Activated B cell treated with CpG ODN at 0.5 μM for 24 hours (primary cell): Measurements from ENCODE around the gene CXCL17. TPM values are rescaled to one million over a fixed set of nuclear protein-coding genes. Genes with fewer than 3 reads are reported as not detected.

ENCODE experiments used
- ATAC-seq: fragments of 200-7000 bp; cut with Tn5 transposase; one replicate; pipeline ENCODE4 v1.10.0; 2021; ENCODE audit warnings: low read depth, mild to moderate bottlenecking, moderate library complexity
- CTCF ChIA-PET: fragments of 350-600 bp; sonication (Branson Sonifier 250); formaldehyde crosslinking; loops from one replicate; lab custom pipeline; 2021; ENCODE audit warnings: antibody characterized with exemption; lab: Charles Lee
- POLR2A ChIA-PET: fragments of 350-600 bp; sonication (Branson Sonifier 250); formaldehyde crosslinking; loops from one replicate; lab custom pipeline; 2021; ENCODE audit warnings: antibody characterized with exemption; lab: Charles Lee
- DNase-seq: peaks from one replicate; pipeline ENCODE4 v3.0.0; 2022
- H3K27ac Mint-ChIP-seq: one replicate; pipeline ENCODE4 v1.8.0; 2020; ENCODE audit warnings: mixed read lengths
- H3K27me3 Mint-ChIP-seq: one replicate; pipeline ENCODE4 v1.8.0; 2021; ENCODE audit warnings: mixed read lengths
- H3K36me3 Mint-ChIP-seq: one replicate; pipeline ENCODE4 v1.8.0; 2021; ENCODE audit warnings: low read depth, mixed read lengths
- H3K4me1 Mint-ChIP-seq: one replicate; pipeline ENCODE4 v1.8.0; 2021; ENCODE audit warnings: mixed read lengths
- H3K4me3 Mint-ChIP-seq: one replicate; pipeline ENCODE4 v1.8.0; 2020; ENCODE audit warnings: mild to moderate bottlenecking, mixed read lengths
- H3K9me3 Mint-ChIP-seq: one replicate; pipeline ENCODE4 v1.8.0; 2020; ENCODE audit warnings: mixed read lengths
- intact Hi-C: fragments of 100-400 bp; cut with micrococcal nuclease; formaldehyde crosslinking; loops from one replicate; pipeline ENCODE4 v1.15.1; 2024
- total RNA-seq: library from RNA; stranded (reverse); gene quantifications from 2 replicates; pipeline ENCODE4 v1.2.3, GENCODE V29; 2022
- TF ChIP-seq, protein P1 (sequence below): fragments of 200-600 bp; IDR thresholded peaks from one replicate; pipeline ENCODE4 v1.8.0; 2022; ENCODE audit warnings: antibody characterized with exemption, mild to moderate bottlenecking

The CXCL17 gene
- total RNA-seq, 1 donor from 2014 or later, result not detected

- Mint-ChIP-seq H3K36me3 (peaks cover 28% of the 10 kb centered on the region), H3K4me1 (peaks cover 37% of the 10 kb centered on the region), H3K4me3 (peak overlapping the region; percentile 80), H3K27ac (no peak overlapping the region), H3K27me3 (no peaks in the 10 kb centered on the region), H3K9me3 (no peaks in the 10 kb centered on the region)
- DNase-seq, result no peak
- ChIA-PET POLR2A (interaction anchor here (0.6 to 2.1 kb wide), 5 partner anchors 21 to 258 kb away, joined by 3 to 8 read pairs (median 6); no protein-coding TSS in a partner anchor), CTCF (interaction anchor here (0.6 kb wide), 1 partner anchor 300 kb away, joined by 3 read pairs; no protein-coding TSS in a partner anchor)
- TF ChIP-seq, protein P1, sequence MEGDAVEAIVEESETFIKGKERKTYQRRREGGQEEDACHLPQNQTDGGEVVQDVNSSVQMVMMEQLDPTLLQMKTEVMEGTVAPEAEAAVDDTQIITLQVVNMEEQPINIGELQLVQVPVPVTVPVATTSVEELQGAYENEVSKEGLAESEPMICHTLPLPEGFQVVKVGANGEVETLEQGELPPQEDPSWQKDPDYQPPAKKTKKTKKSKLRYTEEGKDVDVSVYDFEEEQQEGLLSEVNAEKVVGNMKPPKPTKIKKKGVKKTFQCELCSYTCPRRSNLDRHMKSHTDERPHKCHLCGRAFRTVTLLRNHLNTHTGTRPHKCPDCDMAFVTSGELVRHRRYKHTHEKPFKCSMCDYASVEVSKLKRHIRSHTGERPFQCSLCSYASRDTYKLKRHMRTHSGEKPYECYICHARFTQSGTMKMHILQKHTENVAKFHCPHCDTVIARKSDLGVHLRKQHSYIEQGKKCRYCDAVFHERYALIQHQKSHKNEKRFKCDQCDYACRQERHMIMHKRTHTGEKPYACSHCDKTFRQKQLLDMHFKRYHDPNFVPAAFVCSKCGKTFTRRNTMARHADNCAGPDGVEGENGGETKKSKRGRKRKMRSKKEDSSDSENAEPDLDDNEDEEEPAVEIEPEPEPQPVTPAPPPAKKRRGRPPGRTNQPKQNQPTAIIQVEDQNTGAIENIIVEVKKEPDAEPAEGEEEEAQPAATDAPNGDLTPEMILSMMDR, result no peak
- no peak for ATAC-seq
- intact Hi-C loops, result no loop called here
Observed at GRCh38 chr19:42402376-42403116, 40.2 kb downstream of the CXCL17 start.

DNA sequence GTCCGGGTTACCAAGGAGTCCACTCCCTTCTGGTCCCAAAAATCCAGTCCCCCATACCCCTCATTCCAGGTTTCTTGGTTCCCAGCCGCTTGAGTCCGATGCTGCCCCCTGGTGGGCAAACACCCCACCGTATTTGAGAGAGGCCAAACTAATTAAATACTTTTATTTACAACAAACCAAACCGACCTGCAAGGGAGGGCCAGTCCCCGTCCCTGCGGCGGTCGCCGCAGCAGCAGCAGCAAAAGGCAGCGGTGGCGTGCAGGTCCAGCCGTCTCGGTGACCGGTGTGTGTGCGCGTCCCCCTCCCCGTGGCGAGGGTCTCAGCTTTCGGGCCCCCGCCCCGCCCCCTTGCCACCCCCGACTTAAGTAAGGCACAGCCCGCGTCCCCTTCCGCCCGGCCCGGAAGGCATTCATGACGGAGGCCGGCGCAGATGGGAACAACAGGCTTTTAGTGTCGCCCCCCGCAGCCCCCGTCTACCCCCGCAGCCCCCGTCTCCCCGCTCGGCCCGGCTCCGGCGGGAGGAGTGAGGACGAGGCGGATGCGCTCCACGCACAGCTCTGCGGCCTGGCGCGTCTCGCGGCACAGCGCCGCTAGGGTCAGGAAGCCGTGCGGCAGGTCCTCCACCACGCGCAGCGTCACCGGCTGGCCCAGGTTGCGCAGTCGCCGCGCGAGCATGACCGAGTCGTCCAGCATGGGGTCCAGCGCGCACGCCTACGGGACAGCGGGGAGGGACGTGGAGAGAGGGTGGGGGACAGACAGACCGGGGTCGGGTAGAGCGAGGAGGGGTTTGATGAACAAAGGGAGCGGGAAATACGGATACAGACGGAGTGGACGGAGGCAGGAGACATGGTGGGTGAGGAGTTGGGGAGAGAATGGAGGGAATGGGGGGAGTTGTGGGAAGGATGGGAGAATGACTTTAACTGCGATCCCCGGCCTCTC, 41.1 kb downstream of the CXCL17 start:
- H3K4me3 Mint-ChIP-seq, result peak overlapping the region; percentile 80
- peaks cover 46% of the 10 kb centered on the region for H3K4me1 Mint-ChIP-seq
- DNase-seq (peak; percentile 74), ATAC-seq (peak; percentile 49)
- peak overlapping the region; percentile 72 for H3K27ac Mint-ChIP-seq
- no peaks in the 10 kb centered on the region for H3K27me3 Mint-ChIP-seq
- ChIA-PET POLR2A (interaction anchor here (0.5 to 2.1 kb wide), 10 partner anchors 22 to 530 kb away, joined by 3 to 8 read pairs (median 5); no protein-coding TSS in a partner anchor), CTCF (interaction anchor here (0.6 to 2.1 kb wide), 6 partner anchors 11 to 299 kb away, joined by 3 to 6 read pairs (median 3); no protein-coding TSS in a partner anchor)
- TF ChIP-seq, protein P1, result no peak
- peaks cover 18% of the 10 kb centered on the region for H3K36me3 Mint-ChIP-seq
- intact Hi-C loops, result loop anchor here (1.0 kb wide), 5 partner anchors 14 to 268 kb away; partner anchors contain the start of gene MEGF8
- H3K9me3 Mint-ChIP-seq, result no peaks in the 10 kb centered on the region

- no peaks in the 10 kb centered on the region for H3K9me3 Mint-ChIP-seq
- ATAC-seq (no peak), DNase-seq (no peak)
- no peaks in the 10 kb centered on the region for H3K27me3 Mint-ChIP-seq
- H3K36me3 Mint-ChIP-seq, result peaks cover 9% of the 10 kb centered on the region
- ChIA-PET CTCF (interaction anchor here (0.8 to 2.1 kb wide), 8 partner anchors 12 to 319 kb away, joined by 3 to 6 read pairs (median 3); no protein-coding TSS in a partner anchor), POLR2A (interaction anchor here (0.6 to 2.1 kb wide), 3 partner anchors 35 to 310 kb away, joined by 3 to 6 read pairs (median 5); partner anchors contain the start of gene GSK3A)
- H3K27ac Mint-ChIP-seq, result no peak overlapping the region
- H3K4me1 Mint-ChIP-seq, result peaks cover 54% of the 10 kb centered on the region
- TF ChIP-seq, protein P1, result no peak
- intact Hi-C loops, result no loop called here
- peak overlapping the region; percentile 61 for H3K4me3 Mint-ChIP-seq
Observed at GRCh38 chr19:42400404-42400803, 42.3 kb downstream of the CXCL17 start.

DNA sequence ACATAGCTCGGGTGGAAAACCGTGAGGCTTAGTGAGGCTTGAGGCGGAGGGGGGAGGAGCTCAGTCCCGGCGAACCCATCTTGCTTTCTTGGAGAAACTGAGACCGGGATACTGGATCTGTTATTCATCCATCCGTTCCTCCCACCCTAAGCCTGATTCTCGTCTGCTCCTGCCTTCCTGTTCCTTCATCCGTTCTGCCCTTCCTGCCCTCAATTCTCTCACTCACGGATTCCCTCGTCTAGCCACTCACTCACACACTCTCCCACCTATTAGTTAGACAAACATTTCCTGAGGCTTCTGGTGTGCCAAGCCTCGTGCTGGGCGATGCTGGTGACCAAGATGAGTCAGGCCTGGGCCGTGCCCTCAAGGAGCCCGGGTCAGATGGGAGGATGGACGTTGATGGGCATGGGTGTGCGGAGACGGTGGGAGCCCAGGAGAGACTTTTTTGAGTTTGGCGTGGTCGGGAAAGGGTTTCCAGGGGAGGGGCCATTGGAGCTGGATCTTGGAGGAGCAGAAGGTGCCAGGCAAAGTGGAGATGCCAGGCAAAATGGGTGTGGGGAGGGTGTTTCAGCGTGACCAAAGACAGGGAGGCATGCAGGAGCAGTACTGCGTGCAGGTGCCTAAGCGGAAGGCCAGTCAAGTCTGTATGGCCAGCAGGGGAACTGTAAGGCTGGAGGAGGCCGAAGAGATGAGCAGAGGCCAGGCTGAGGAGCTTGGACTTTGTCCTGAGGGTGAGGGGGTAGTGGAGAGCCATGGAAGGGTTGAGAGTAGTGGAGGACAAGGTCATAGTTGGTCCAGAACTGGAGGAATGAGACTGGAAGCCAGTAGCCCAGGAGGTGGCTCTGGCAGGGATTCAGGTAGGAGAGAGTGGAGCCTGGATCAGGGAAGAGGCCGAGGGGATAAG, 45.2 kb downstream of the CXCL17 start:
- POLR2A ChIA-PET, result interaction anchor here (0.9 to 2.4 kb wide), 15 partner anchors 9 to 1620 kb away, joined by 3 to 26 read pairs (median 4); partner anchors contain the start of genes RAB4B and ZNF574
- intact Hi-C loops, result loop anchor here (1.0 to 2.0 kb wide), 6 partner anchors 10 to 323 kb away; partner anchors contain the start of genes GSK3A and MEGF8
- Mint-ChIP-seq H3K4me1 (peaks cover 54% of the 10 kb centered on the region), H3K4me3 (peak overlapping the region; percentile 95), H3K36me3 (peaks cover 1% of the 10 kb centered on the region), H3K27ac (peak overlapping the region; percentile 89), H3K9me3 (no peaks in the 10 kb centered on the region), H3K27me3 (no peaks in the 10 kb centered on the region)
- ATAC-seq (no peak), DNase-seq (no peak)
- CTCF ChIA-PET, result interaction anchor here (0.6 to 1.6 kb wide), 4 partner anchors 11 to 81 kb away, joined by 3 to 7 read pairs (median 4); no protein-coding TSS in a partner anchor
- TF ChIP-seq, protein P1, result no peak
